HepG2 (cell line): ENCODE data around the gene ARFGAP3. TPM values are rescaled to one million over a fixed set of nuclear protein-coding genes. Genes with fewer than 3 reads are reported as not detected.

ENCODE experiments used
- ARNT2 ChIP-seq: sonication (generic); formaldehyde crosslinking; IDR thresholded peaks from 2 replicates; pipeline ENCODE4 v1.8.0; 2022; ENCODE audit warnings: mild to moderate bottlenecking, low read depth, missing genetic modification reagents, moderate library complexity
- HNF4A ChIP-seq: sonication (generic); formaldehyde crosslinking; IDR thresholded peaks from 2 replicates; pipeline ENCODE4 v1.4.0; 2020; ENCODE audit warnings: missing genetic modification reagents
- HNRNPLL ChIP-seq: fragments of 200-400 bp; formaldehyde crosslinking; IDR thresholded peaks from 2 replicates; pipeline ENCODE4 v1.6.1; 2017; ENCODE audit warnings: mild to moderate bottlenecking, low read depth, low read length; ENCODE audit not compliant: poor library complexity, severe bottlenecking
- MYC ChIP-seq: sonication (generic); formaldehyde crosslinking; IDR thresholded peaks from 2 replicates; pipeline ENCODE4 v1.9.0; 2021; ENCODE audit warnings: missing genetic modification reagents, borderline replicate concordance
- NBN ChIP-seq: fragments of 450-650 bp; conservative IDR thresholded peaks from 2 replicates; pipeline ENCODE4 v1.6.1; 2017
- SALL1 ChIP-seq: sonication (generic); formaldehyde crosslinking; IDR thresholded peaks from 2 replicates; pipeline ENCODE4 v1.8.0; 2022; ENCODE audit warnings: mild to moderate bottlenecking, missing genetic modification reagents
- TOE1 ChIP-seq: sonication (generic); formaldehyde crosslinking; IDR thresholded peaks from 2 replicates; pipeline ENCODE4 v1.4.0; 2020; ENCODE audit warnings: mild to moderate bottlenecking, missing genetic modification reagents
- ZBTB42 ChIP-seq: sonication (generic); formaldehyde crosslinking; IDR thresholded peaks from 2 replicates; pipeline ENCODE4 v1.5.0; 2020; ENCODE audit warnings: mild to moderate bottlenecking, missing genetic modification reagents
- ZBTB7B ChIP-seq: sonication (generic); formaldehyde crosslinking; IDR thresholded peaks from 2 replicates; pipeline ENCODE4 v1.4.0; 2020; ENCODE audit warnings: missing genetic modification reagents
- ZNF331 ChIP-seq: sonication (generic); formaldehyde crosslinking; IDR thresholded peaks from 2 replicates; pipeline ENCODE4 v1.4.0; 2020; ENCODE audit warnings: missing genetic modification reagents
- ZNF34 ChIP-seq: sonication (generic); formaldehyde crosslinking; IDR thresholded peaks from 2 replicates; pipeline ENCODE4 v1.4.0; 2020; ENCODE audit warnings: mild to moderate bottlenecking, missing genetic modification reagents, borderline replicate concordance
- ZNF431 ChIP-seq: sonication (generic); formaldehyde crosslinking; IDR thresholded peaks from 2 replicates; pipeline ENCODE4 v1.9.0; 2022; ENCODE audit warnings: missing genetic modification reagents, low read depth, mild to moderate bottlenecking, borderline replicate concordance
- ZNF441 ChIP-seq: sonication (generic); formaldehyde crosslinking; IDR thresholded peaks from 2 replicates; pipeline ENCODE4 v1.7.0; 2021; ENCODE audit warnings: missing genetic modification reagents, borderline replicate concordance
- ZNF607 ChIP-seq: sonication (generic); formaldehyde crosslinking; IDR thresholded peaks from 2 replicates; pipeline ENCODE4 v1.5.1; 2020; ENCODE audit warnings: missing genetic modification reagents, mild to moderate bottlenecking, borderline replicate concordance
- ZNF768 ChIP-seq: sonication (generic); formaldehyde crosslinking; IDR thresholded peaks from 2 replicates; pipeline ENCODE4 v1.4.0; 2020; ENCODE audit warnings: missing genetic modification reagents
- polyA plus RNA-seq, 8 experiments: library from polyadenylated mRNA; depleted of rRNA in 3 of 8; stranded (reverse) in 7 of 8; unstranded in 1 of 8; fragments of >200 nt; fragmentation: Illumina TruSeq in 4 of 8; extraction: Trizol in 4 of 8; gene quantifications; 2 replicates each; pipeline versions ENCODE4 v1.2.1 to v1.2.3, GENCODE V29; 2011 to 2016; ENCODE audit warnings: low read depth in 4 of 8, missing spikeins in 1 of 8, mixed read lengths in 1 of 8; ENCODE audit not compliant: insufficient read depth in 1 of 8
- total RNA-seq, 5 experiments: library from RNA; depleted of rRNA; stranded (reverse); fragments of >200 nt; fragmentation: Illumina TruSeq; extraction: Trizol; gene quantifications; 2 replicates each; pipeline ENCODE4 v1.2.3, GENCODE V29; 2016; ENCODE audit warnings: low read depth in 1 of 5
- TF ChIP-seq, protein P1 (sequence below): sonication (generic); formaldehyde crosslinking; IDR thresholded peaks from 2 replicates; pipeline ENCODE4 v1.4.0; 2020; ENCODE audit warnings: mild to moderate bottlenecking, low read depth, missing genetic modification reagents
- TF ChIP-seq, protein P2 (sequence below): sonication (generic); formaldehyde crosslinking; IDR thresholded peaks from 2 replicates; pipeline ENCODE4 v1.8.1; 2023; ENCODE audit warnings: mild to moderate bottlenecking, missing genetic modification reagents, borderline replicate concordance
- TF ChIP-seq, protein P3 (sequence below): sonication (generic); formaldehyde crosslinking; IDR thresholded peaks from 2 replicates; pipeline ENCODE4 v1.4.0; 2020; ENCODE audit warnings: missing genetic modification reagents
- TF ChIP-seq, protein P4 (sequence below): sonication (generic); formaldehyde crosslinking; IDR thresholded peaks from 2 replicates; pipeline ENCODE4 v1.5.1; 2020; ENCODE audit warnings: missing genetic modification reagents, mild to moderate bottlenecking, borderline replicate concordance
- TF ChIP-seq, protein P5 (sequence below): sonication (generic); formaldehyde crosslinking; IDR thresholded peaks from 2 replicates; pipeline ENCODE4 v1.5.0; 2020; ENCODE audit warnings: missing genetic modification reagents
- TF ChIP-seq, protein P6 (sequence below): sonication (generic); formaldehyde crosslinking; IDR thresholded peaks from 2 replicates; pipeline ENCODE4 v1.4.0; 2020; ENCODE audit warnings: low read depth, mild to moderate bottlenecking, missing genetic modification reagents

ARFGAP3 gene
- total and polyA plus RNA-seq, 2 of the 13 experiments (the other 11 are each of a cell fraction or from before 2014, with no cell fraction given) = 41.7 to 61.6 TPM

DNA sequence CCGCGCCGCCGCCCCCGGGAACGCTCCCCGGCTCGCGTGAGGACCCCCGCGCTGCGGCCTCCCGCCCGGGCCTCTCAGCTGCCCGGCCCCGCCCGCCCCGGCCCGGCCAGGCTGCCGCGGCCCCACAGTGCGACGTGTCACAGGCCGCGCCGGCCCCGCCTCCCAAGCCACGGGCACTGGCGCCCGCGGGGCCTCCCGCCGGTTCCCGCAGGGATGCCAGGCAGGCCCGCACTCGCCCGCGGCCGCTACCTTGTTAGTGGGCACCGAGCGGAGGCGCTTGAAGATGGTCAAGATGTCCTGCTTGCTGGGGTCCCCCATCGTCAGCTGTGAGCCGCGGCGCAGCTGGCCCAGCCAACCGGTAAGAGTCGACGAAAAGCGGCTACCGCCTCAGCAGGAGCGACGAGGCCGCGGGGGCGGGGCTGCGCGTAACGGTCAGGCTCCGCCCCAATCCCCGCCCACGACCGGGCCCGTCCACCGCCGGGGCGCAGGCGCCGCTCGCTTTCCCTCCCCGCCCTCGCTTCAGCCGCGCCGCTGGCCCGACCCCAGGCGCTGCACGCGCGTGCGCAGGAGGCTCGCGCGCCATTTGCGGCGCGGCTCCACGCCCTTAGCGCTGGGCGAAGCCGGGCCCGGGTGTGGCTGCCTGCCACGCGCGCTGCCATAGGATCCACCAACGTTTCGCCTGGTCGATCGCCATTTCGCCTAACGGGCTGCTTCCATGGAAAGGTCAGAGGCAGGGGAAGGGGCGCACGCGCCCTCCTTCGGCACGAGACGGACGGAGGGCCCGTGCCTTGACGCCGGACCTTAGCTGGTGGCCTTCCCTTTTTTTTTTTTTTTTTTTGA, at the start of gene ARFGAP3 (continued):
- TF ChIP-seq, protein P1, sequence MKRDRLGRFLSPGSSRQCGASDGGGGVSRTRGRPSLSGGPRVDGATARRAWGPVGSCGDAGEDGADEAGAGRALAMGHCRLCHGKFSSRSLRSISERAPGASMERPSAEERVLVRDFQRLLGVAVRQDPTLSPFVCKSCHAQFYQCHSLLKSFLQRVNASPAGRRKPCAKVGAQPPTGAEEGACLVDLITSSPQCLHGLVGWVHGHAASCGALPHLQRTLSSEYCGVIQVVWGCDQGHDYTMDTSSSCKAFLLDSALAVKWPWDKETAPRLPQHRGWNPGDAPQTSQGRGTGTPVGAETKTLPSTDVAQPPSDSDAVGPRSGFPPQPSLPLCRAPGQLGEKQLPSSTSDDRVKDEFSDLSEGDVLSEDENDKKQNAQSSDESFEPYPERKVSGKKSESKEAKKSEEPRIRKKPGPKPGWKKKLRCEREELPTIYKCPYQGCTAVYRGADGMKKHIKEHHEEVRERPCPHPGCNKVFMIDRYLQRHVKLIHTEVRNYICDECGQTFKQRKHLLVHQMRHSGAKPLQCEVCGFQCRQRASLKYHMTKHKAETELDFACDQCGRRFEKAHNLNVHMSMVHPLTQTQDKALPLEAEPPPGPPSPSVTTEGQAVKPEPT (CRISPR knock-in tag) = peak; percentile 96
- TF ChIP-seq ZNF34 (CRISPR knock-in tag) (no peak), ZNF441 (CRISPR knock-in tag) (peak; percentile 79; the same call in 1 of the 2 replicates), NBN (no peak), ZBTB42 (CRISPR knock-in tag) (no peak), ZNF768 (no peak), ZNF607 (CRISPR knock-in tag) (peak; percentile 99), ARNT2 (CRISPR knock-in tag) (peak; percentile 97), SALL1 (CRISPR knock-in tag) (peak; percentile 97), HNRNPLL (peak; percentile 97), ZBTB7B (CRISPR knock-in tag) (no peak), HNF4A (CRISPR knock-in tag) (no peak; the same call in 1 of the 2 replicates), TOE1 (CRISPR knock-in tag) (peak; percentile 65; the same call in 1 of the 2 replicates), ZNF331 (peak; percentile 90), MYC (CRISPR knock-in tag) (peak; percentile 74), ZNF431 (CRISPR knock-in tag) (peak; percentile 96)
- TF ChIP-seq, protein P2, sequence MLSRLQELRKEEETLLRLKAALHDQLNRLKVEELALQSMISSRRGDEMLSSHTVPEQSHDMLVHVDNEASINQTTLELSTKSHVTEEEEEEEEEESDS (CRISPR knock-in tag) = no peak; the same call in 1 of the 2 replicates
- TF ChIP-seq, protein P3, sequence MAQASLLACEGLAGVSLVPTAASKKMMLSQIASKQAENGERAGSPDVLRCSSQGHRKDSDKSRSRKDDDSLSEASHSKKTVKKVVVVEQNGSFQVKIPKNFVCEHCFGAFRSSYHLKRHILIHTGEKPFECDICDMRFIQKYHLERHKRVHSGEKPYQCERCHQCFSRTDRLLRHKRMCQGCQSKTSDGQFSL (CRISPR knock-in tag) = peak; percentile 26; the same call in 1 of the 2 replicates
- TF ChIP-seq, protein P4, sequence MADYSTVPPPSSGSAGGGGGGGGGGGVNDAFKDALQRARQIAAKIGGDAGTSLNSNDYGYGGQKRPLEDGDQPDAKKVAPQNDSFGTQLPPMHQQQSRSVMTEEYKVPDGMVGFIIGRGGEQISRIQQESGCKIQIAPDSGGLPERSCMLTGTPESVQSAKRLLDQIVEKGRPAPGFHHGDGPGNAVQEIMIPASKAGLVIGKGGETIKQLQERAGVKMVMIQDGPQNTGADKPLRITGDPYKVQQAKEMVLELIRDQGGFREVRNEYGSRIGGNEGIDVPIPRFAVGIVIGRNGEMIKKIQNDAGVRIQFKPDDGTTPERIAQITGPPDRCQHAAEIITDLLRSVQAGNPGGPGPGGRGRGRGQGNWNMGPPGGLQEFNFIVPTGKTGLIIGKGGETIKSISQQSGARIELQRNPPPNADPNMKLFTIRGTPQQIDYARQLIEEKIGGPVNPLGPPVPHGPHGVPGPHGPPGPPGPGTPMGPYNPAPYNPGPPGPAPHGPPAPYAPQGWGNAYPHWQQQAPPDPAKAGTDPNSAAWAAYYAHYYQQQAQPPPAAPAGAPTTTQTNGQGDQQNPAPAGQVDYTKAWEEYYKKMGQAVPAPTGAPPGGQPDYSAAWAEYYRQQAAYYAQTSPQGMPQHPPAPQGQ (CRISPR knock-in tag) = 0 out of 2 replicates have a peak, but pooled peaks have one; percentile 54
- TF ChIP-seq, protein P5, sequence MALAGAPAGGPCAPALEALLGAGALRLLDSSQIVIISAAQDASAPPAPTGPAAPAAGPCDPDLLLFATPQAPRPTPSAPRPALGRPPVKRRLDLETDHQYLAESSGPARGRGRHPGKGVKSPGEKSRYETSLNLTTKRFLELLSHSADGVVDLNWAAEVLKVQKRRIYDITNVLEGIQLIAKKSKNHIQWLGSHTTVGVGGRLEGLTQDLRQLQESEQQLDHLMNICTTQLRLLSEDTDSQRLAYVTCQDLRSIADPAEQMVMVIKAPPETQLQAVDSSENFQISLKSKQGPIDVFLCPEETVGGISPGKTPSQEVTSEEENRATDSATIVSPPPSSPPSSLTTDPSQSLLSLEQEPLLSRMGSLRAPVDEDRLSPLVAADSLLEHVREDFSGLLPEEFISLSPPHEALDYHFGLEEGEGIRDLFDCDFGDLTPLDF = peak; percentile 80
- TF ChIP-seq, protein P6, sequence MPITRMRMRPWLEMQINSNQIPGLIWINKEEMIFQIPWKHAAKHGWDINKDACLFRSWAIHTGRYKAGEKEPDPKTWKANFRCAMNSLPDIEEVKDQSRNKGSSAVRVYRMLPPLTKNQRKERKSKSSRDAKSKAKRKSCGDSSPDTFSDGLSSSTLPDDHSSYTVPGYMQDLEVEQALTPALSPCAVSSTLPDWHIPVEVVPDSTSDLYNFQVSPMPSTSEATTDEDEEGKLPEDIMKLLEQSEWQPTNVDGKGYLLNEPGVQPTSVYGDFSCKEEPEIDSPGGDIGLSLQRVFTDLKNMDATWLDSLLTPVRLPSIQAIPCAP = 0 out of 2 replicates have a peak, but pooled peaks have one; percentile 50
